ENCODE measurements around the gene NECAP2.

GRCh38 chr1:16438924-16439323, 1.6 kb upstream of the NECAP2 start:
- TF ChIP-seq CTCF (IDR thresholded peaks at IDR 0.05) (no peak), POLR2A (IDR thresholded peaks at IDR 0.05) (no peak)

All from stomach (tissue), 4 donors.